Panc1 (cell line): ENCODE results near the gene XIRP2. TPM values are rescaled to one million over a fixed set of nuclear protein-coding genes. Genes with fewer than 3 reads are reported as not detected.
"Not testable (repeated sequence)": the region's sequence is repeated elsewhere in the genome, so short reads cannot be mapped to it uniquely, and the experiment has no call there.

Experiments used
- ATAC-seq: fragments of 200-7000 bp; cut with Tn5 transposase; 2 replicates; pipeline ENCODE4 v1.9.1; 2020; ENCODE audit warnings: mild to moderate bottlenecking, moderate library complexity
- BruUV-seq: library from RNA; stranded (reverse); fragments of 400-500 nt; replicated peaks from 2 replicates; lab custom pipeline; 2021; lab: Mats Ljungman, UMichigan
- CTCF ChIA-PET: fragments of 300-600 bp; sonication (Branson Sonifier 250); formaldehyde crosslinking; loops from one replicate; lab custom pipeline; 2022; ENCODE audit warnings: antibody characterized with exemption; lab: Charles Lee
- POLR2A ChIA-PET: fragments of 300-600 bp; sonication (Branson Sonifier 250); formaldehyde crosslinking; loops from one replicate; lab custom pipeline; 2022; ENCODE audit warnings: antibody characterized with exemption; lab: Charles Lee
- DNase-seq: peaks from one replicate; pipeline ENCODE4 v3.0.0-alpha.2; 2010; ENCODE audit warnings: low read depth, low spot score
- H3K27ac ChIP-seq: 2 replicates; pipeline ENCODE4 v1.5.1; 2011; ENCODE audit warnings: mild to moderate bottlenecking, low read length, inconsistent platforms
- H3K27me3 ChIP-seq: fragments of 200-500 bp; sonication (Bioruptor generic); 2 replicates; pipeline ENCODE4 v1.6.0; 2014; ENCODE audit warnings: low read length, inconsistent platforms; ENCODE audit not compliant: control insufficient read depth, insufficient read depth
- H3K36me3 ChIP-seq: fragments of 200-500 bp; sonication (Bioruptor generic); 2 replicates; pipeline ENCODE4 v1.5.1; 2014; ENCODE audit warnings: inconsistent platforms, mild to moderate bottlenecking, low read length, moderate library complexity; ENCODE audit not compliant: control insufficient read depth, insufficient read depth
- H3K4me1 ChIP-seq: 2 replicates; pipeline ENCODE4 v1.5.1; 2011; ENCODE audit warnings: inconsistent platforms, mild to moderate bottlenecking, low read length, moderate library complexity; ENCODE audit not compliant: control insufficient read depth, insufficient read depth
- H3K4me3 ChIP-seq, 2 experiments: 2 replicates each; pipeline ENCODE4 v1.5.1; 2011 to 2012; ENCODE audit warnings: low read depth in 2 of 2, low read length in 2 of 2, mild to moderate bottlenecking in 2 of 2, inconsistent platforms in 1 of 2, moderate library complexity in 1 of 2
- H3K9me3 ChIP-seq: fragments of 200-500 bp; sonication (Bioruptor generic); 2 replicates; pipeline ENCODE4 v1.5.1; 2014; ENCODE audit warnings: low read depth, mild to moderate bottlenecking, inconsistent platforms, low read length, moderate library complexity; ENCODE audit not compliant: control insufficient read depth, insufficient read depth
- SIN3A ChIP-seq: IDR thresholded peaks from 2 replicates; pipeline ENCODE4 v1.6.1; 2012; ENCODE audit warnings: low read depth, mild to moderate bottlenecking, low read length, moderate library complexity, borderline replicate concordance; ENCODE audit not compliant: insufficient read depth
- TCF7L2 ChIP-seq: IDR thresholded peaks from 2 replicates; pipeline ENCODE4 v1.6.1; 2011; ENCODE audit warnings: mild to moderate bottlenecking, low read depth, low read length, inconsistent platforms
- in situ Hi-C: cut with HindIII; loops from 2 replicates; pipeline ENCODE4 v1.10.0; 2016; ENCODE audit warnings: low sequenced_read_pairs, low pct_unique_long_range_greater_than_20kb
- intact Hi-C: fragments of 100-400 bp; cut with micrococcal nuclease; formaldehyde crosslinking; loops from one replicate; pipeline ENCODE4 v1.10.0; 2022; ENCODE audit not compliant: unreplicated experiment
- total RNA-seq: library from RNA; stranded (reverse); gene quantifications from one replicate; pipeline ENCODE4 v1.2.1, GENCODE V29; 2021; ENCODE audit not compliant: unreplicated experiment
- TF ChIP-seq, protein P1 (sequence below): fragments of 450-650 bp; IDR thresholded peaks from 2 replicates; pipeline ENCODE4 v1.5.1; 2017; ENCODE audit warnings: mild to moderate bottlenecking
- TF ChIP-seq, protein P2 (sequence below), 2 experiments: IDR thresholded peaks; 2 replicates each; pipeline ENCODE4 v1.6.1; 2011 to 2012; ENCODE audit warnings: low read depth in 2 of 2, control low read depth in 1 of 2, low read length in 1 of 2, mild to moderate bottlenecking in 1 of 2, moderate library complexity in 1 of 2; ENCODE audit not compliant: insufficient read depth in 1 of 2

Gene XIRP2
- total RNA-seq, 1 experiment from 2014 or later, result not detected

DNA sequence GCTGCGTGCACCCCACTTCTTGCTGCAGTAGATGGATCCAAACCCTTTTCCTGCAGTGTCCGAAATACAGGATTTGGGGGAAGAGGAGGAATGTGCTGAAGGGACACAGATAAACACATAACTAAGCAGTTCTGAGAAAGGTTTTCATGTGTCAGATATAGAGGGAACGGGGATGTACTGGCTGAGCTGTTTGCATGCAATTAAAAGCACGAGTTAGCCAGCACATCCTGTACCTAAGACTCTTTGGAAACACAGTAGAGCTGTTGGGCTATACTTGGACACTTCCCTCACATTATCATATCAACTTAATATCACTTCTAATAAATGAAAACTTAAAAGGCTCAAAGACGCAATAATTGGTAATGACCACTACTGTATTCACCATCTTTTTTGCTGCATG lies 377.4 kb downstream of the XIRP2 start:
- intact Hi-C loops, result no loop called here
- in situ Hi-C loops, result no loop called here
- Histone ChIP-seq H3K4me3 (no peak overlapping the region), H3K27ac (no peak overlapping the region), H3K9me3 (no peaks in the 10 kb centered on the region), H3K27me3 (no peaks in the 10 kb centered on the region), H3K36me3 (no peaks in the 10 kb centered on the region), H3K4me1 (no peaks in the 10 kb centered on the region)
- TF ChIP-seq, protein P1, sequence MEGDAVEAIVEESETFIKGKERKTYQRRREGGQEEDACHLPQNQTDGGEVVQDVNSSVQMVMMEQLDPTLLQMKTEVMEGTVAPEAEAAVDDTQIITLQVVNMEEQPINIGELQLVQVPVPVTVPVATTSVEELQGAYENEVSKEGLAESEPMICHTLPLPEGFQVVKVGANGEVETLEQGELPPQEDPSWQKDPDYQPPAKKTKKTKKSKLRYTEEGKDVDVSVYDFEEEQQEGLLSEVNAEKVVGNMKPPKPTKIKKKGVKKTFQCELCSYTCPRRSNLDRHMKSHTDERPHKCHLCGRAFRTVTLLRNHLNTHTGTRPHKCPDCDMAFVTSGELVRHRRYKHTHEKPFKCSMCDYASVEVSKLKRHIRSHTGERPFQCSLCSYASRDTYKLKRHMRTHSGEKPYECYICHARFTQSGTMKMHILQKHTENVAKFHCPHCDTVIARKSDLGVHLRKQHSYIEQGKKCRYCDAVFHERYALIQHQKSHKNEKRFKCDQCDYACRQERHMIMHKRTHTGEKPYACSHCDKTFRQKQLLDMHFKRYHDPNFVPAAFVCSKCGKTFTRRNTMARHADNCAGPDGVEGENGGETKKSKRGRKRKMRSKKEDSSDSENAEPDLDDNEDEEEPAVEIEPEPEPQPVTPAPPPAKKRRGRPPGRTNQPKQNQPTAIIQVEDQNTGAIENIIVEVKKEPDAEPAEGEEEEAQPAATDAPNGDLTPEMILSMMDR, result no peak
- no peak for TF ChIP-seq SIN3A
- TF ChIP-seq, protein P2, sequence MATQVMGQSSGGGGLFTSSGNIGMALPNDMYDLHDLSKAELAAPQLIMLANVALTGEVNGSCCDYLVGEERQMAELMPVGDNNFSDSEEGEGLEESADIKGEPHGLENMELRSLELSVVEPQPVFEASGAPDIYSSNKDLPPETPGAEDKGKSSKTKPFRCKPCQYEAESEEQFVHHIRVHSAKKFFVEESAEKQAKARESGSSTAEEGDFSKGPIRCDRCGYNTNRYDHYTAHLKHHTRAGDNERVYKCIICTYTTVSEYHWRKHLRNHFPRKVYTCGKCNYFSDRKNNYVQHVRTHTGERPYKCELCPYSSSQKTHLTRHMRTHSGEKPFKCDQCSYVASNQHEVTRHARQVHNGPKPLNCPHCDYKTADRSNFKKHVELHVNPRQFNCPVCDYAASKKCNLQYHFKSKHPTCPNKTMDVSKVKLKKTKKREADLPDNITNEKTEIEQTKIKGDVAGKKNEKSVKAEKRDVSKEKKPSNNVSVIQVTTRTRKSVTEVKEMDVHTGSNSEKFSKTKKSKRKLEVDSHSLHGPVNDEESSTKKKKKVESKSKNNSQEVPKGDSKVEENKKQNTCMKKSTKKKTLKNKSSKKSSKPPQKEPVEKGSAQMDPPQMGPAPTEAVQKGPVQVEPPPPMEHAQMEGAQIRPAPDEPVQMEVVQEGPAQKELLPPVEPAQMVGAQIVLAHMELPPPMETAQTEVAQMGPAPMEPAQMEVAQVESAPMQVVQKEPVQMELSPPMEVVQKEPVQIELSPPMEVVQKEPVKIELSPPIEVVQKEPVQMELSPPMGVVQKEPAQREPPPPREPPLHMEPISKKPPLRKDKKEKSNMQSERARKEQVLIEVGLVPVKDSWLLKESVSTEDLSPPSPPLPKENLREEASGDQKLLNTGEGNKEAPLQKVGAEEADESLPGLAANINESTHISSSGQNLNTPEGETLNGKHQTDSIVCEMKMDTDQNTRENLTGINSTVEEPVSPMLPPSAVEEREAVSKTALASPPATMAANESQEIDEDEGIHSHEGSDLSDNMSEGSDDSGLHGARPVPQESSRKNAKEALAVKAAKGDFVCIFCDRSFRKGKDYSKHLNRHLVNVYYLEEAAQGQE (IDR thresholded peaks at IDR 0.05; ENCODE audit: insufficient read depth in 1 of 2, low read depth in 2 of 2, low read length in 1 of 2), result no peak
- TF ChIP-seq TCF7L2, result no peak
- ChIA-PET CTCF (no interaction called here), POLR2A (no interaction called here)
- DNase-seq (no peak), ATAC-seq (no peak)
- BruUV-seq, result no TSS peak

DNA sequence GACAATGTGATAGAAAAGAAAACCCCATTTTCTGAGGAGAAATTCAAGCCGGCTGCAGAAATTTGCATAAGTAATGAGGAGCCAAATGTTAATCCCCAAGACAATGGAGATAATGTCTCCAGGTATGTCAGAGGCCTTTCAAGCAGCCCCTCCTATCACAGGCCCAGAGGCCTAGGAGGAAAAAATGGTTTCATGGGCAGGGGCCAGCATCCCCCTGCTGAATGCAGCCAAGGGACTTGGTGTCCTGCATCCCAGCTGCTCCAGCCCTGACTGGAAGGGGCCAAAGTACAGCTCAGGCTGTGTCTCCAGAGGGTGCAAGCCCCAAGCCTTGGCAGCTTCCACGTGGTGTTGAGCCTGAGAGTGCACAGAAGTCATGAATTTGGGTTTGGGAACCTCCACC lies 380.0 kb downstream of the XIRP2 start:
- in situ Hi-C loops, POLR2A ChIA-PET, H3K4me3 ChIP-seq, H3K36me3 ChIP-seq, CTCF ChIA-PET, ATAC-seq, H3K27me3 ChIP-seq, H3K9me3 ChIP-seq, intact Hi-C loops, H3K4me1 ChIP-seq, DNase-seq, BruUV-seq, H3K27ac ChIP-seq: not testable (repeated sequence)

DNA sequence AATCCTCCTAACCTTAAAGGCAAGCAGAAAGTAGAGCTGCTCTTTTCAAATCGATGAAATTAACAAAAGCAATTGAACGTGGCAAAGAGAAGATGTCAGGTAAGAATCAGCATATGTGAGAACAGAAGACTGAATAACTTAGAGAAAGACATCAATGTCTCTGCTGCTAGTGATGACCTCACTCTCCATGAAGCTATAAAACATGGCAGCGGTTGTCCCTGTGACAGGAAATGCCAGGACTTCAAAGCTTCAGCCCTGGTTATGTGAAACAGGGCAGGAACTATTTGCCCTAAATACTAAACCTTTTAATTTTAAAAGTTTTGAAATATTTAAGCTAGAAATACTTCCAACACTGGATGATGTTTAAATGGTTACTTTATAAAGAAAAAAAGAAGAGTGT lies 383.7 kb downstream of the XIRP2 start:
- BruUV-seq, result no TSS peak
- no peak for TF ChIP-seq SIN3A
- ChIA-PET CTCF (no interaction called here), POLR2A (no interaction called here)
- ATAC-seq (no peak), DNase-seq (no peak)
- H3K27ac ChIP-seq, result no peak overlapping the region
- no peaks in the 10 kb centered on the region for H3K9me3 ChIP-seq
- no peak overlapping the region for H3K4me3 ChIP-seq
- H3K27me3 ChIP-seq, result no peaks in the 10 kb centered on the region
- intact Hi-C loops (no loop called here), in situ Hi-C loops (no loop called here)
- H3K4me1 ChIP-seq, result no peaks in the 10 kb centered on the region
- no peaks in the 10 kb centered on the region for H3K36me3 ChIP-seq
